Loucy (cell line): ENCODE measurements around the gene MRPL45.
"Not testable (repeated sequence)": the region's sequence is repeated elsewhere in the genome, so short reads cannot be mapped to it uniquely, and the experiment has no call there.

ENCODE experiments used
- H2AFZ ChIP-seq: fragments of 200-600 bp; sonication (generic); 2 replicates; pipeline ENCODE4 v1.6.0; 2016; ENCODE audit warnings: antibody characterized with exemption, mild to moderate bottlenecking, low read length, moderate library complexity
- H3F3A ChIP-seq: fragments of 200-600 bp; 2 replicates; pipeline ENCODE4 v1.6.0; 2016; ENCODE audit warnings: antibody characterized with exemption, low read depth, mild to moderate bottlenecking
- H3K27me3 ChIP-seq: fragments of 200-600 bp; sonication (generic); 2 replicates; pipeline ENCODE4 v1.6.1; 2014; ENCODE audit warnings: low read length, mild to moderate bottlenecking; ENCODE audit not compliant: insufficient read depth, poor library complexity, severe bottlenecking
- H3K36me3 ChIP-seq: fragments of 200-600 bp; sonication (generic); 2 replicates; pipeline ENCODE4 v1.6.1; 2016; ENCODE audit warnings: low read length; ENCODE audit not compliant: insufficient read depth
- H3K4me1 ChIP-seq: fragments of 200-600 bp; sonication (generic); 2 replicates; pipeline ENCODE4 v1.5.1; 2014; ENCODE audit warnings: low read length, mild to moderate bottlenecking; ENCODE audit not compliant: insufficient read depth, poor library complexity, severe bottlenecking
- H3K4me2 ChIP-seq: fragments of 200-600 bp; sonication (generic); 2 replicates; pipeline ENCODE4 v1.6.0; 2014; ENCODE audit warnings: antibody characterized with exemption, low read length, low read depth, mild to moderate bottlenecking; ENCODE audit not compliant: poor library complexity, severe bottlenecking
- H3K4me3 ChIP-seq: fragments of 200-600 bp; sonication (generic); 2 replicates; pipeline ENCODE4 v1.5.1; 2014; ENCODE audit warnings: low read length, mild to moderate bottlenecking, mixed read lengths; ENCODE audit not compliant: poor library complexity, severe bottlenecking
- H3K79me2 ChIP-seq: fragments of 200-600 bp; sonication (generic); 2 replicates; pipeline ENCODE4 v1.6.1; 2014; ENCODE audit warnings: low read length; ENCODE audit not compliant: insufficient read depth
- H3K9ac ChIP-seq: fragments of 200-600 bp; sonication (generic); 2 replicates; pipeline ENCODE4 v1.6.0; 2014; ENCODE audit warnings: mild to moderate bottlenecking, low read depth, low read length, moderate library complexity; ENCODE audit not compliant: poor library complexity, severe bottlenecking
- H3K9me2 ChIP-seq: fragments of 200-600 bp; sonication (generic); replicated peaks from 2 replicates; pipeline ENCODE4 v1.6.1; 2016; ENCODE audit warnings: low read depth, low read length, mixed read lengths
- H3K9me3 ChIP-seq: fragments of 200-600 bp; sonication (generic); 2 replicates; pipeline ENCODE4 v1.6.1; 2014; ENCODE audit warnings: mild to moderate bottlenecking, antibody characterized with exemption, low read length, low read depth; ENCODE audit not compliant: insufficient read depth
- H4K20me1 ChIP-seq: fragments of 200-600 bp; sonication (generic); 2 replicates; pipeline ENCODE4 v1.6.0; 2014; ENCODE audit warnings: antibody characterized with exemption, low read length, mild to moderate bottlenecking; ENCODE audit not compliant: insufficient read depth, poor library complexity, severe bottlenecking

The MRPL45 gene

DNA sequence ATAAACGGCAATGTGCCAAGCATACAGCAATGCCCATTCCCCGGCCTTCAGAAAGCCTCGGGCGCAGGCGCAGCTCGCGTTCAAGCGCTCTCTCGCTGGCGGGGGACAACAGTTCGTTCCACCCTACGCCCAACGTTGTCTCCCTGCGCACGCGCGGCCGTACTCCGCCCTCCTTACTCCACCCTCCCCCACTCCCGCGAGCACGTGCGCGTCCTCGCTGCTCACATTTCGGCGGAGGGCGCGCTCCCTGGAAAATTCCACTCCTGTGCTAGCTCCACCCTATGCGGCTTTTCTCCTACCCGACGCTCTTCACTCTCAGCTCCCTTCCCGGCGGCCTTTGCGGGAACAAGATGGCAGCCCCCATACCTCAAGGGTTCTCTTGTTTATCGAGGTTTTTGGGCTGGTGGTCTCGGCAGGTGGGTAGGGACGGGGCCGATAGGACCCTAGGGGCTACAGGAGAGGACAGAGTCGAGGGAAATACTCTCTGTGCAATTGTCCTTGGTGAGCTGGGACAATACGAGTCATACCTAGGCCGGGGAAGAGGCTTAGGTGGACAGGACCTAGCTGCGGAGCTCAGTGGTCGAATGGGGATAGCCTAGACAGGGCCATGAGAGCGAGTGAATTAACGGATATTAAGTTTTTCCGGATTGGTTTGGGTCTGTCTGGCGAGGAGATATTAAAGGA lies at the start of gene MRPL45:
MRPL45 (plus strand) TSS at position 335 of the 684 bp plus-strand sequence; CDS start at position 351, 16 bp downstream.
- H3K4me3 ChIP-seq, result peak within 1 kb of the TSS; percentile 85
- H3K9me3 ChIP-seq, H3K79me2 ChIP-seq, H3K4me1 ChIP-seq, H3K9me2 ChIP-seq, H3K36me3 ChIP-seq, H3F3A ChIP-seq, H3K27me3 ChIP-seq, H4K20me1 ChIP-seq: not testable (repeated sequence)
- H3K9ac ChIP-seq, result peak within 1 kb of the TSS; percentile 79
- H2AFZ ChIP-seq, result peak within 1 kb of the TSS; percentile 93
- peak within 1 kb of the TSS; percentile 71 for H3K4me2 ChIP-seq

DNA sequence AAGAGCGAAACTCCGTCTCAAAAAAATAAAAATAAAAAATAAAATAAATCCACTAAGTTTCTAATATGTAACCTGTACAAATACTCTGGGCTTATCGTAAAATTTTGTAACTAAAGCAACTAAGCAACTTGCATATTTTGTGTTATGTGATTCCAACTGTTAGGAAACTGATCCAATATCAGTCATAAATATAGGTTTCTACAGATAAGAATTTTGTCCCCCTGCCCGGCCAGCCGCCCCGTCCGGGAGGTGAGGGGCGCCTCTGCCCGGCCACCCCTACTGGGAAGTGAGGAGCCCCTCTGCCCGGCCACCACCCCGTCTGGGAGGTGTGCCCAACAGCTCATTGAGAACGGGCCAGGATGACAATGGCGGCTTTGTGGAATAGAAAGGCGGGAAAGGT lies 43.8 kb upstream of the MRPL45 start:
- not testable (repeated sequence) for H3K27me3 ChIP-seq, H3K36me3 ChIP-seq, H2AFZ ChIP-seq, H3K9me2 ChIP-seq, H3F3A ChIP-seq, H3K4me1 ChIP-seq, H3K4me3 ChIP-seq, H3K9me3 ChIP-seq, H4K20me1 ChIP-seq, H3K4me2 ChIP-seq, H3K9ac ChIP-seq
- H3K79me2 ChIP-seq, result peaks cover 49% of the 10 kb centered on the region

DNA sequence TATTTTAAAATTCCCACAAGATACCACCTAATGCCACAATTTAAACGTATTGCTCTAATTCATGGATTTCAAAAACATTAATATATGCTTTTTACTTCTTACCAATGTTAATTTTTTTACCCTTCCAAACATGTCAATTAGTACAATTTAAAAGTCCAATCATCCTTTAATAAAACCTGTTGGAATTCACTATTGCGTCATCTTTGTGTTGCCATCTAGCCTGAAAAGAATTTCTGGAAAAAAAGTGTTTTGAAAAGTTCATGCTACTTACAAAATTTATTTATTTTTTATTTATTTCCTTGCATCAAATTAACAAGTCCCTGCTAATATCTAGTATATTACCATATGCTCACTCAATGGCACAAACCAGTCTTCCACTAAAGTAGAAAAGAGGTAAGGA lies 42.6 kb upstream of the MRPL45 start:
- H3K79me2 ChIP-seq, result peaks cover 49% of the 10 kb centered on the region
- peak overlapping the region; percentile 81 for H3K4me2 ChIP-seq

DNA sequence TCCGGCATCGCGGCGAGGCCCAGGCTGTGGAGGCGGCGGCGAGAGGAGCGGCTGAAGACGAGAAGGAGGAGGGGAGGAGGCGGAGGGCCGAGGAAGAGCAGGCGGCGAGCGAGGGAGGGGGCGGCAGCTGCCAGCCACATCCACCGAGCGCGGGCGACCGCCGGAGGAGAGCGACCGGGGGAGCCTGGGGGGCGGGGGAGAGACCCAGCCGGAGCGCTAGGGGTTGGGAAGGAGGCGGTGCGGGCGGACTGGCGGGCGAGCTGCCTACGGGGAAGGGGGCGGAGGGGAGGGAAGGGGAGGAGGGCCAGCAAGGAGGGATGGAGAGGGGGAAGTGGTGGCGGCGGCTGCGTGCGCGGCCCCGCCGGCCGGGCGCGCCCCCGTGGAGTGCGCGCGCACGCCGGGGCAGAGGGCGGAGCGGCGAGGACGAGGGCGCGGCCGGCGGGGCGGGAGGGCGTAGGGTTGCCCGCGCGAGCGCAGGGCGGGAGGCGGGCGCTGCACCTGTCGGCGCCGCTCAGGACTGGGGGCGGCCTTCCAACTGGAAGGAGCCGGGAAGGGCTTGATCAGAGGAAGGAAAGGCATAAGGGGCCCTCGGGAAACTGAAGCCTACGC lies 39.9 kb upstream of the MRPL45 start:
- H3K9me2 ChIP-seq, H3F3A ChIP-seq, H2AFZ ChIP-seq, H3K9me3 ChIP-seq, H3K4me1 ChIP-seq, H3K36me3 ChIP-seq, H4K20me1 ChIP-seq, H3K27me3 ChIP-seq: not testable (repeated sequence)
- H3K4me2 ChIP-seq, result peak overlapping the region; percentile 51
- peaks cover 31% of the 10 kb centered on the region for H3K79me2 ChIP-seq
- H3K9ac ChIP-seq, result peak overlapping the region; percentile 64
- peak overlapping the region; percentile 65 for H3K4me3 ChIP-seq

More for the DNA sequence above, 42.6 kb upstream of the MRPL45 start:
- H2AFZ ChIP-seq, H3K36me3 ChIP-seq, H3K9me2 ChIP-seq, H3K9ac ChIP-seq, H3K4me1 ChIP-seq, H4K20me1 ChIP-seq, H3K9me3 ChIP-seq, H3F3A ChIP-seq, H3K27me3 ChIP-seq: not testable (repeated sequence)
- peak overlapping the region; percentile 89 for H3K4me3 ChIP-seq

DNA sequence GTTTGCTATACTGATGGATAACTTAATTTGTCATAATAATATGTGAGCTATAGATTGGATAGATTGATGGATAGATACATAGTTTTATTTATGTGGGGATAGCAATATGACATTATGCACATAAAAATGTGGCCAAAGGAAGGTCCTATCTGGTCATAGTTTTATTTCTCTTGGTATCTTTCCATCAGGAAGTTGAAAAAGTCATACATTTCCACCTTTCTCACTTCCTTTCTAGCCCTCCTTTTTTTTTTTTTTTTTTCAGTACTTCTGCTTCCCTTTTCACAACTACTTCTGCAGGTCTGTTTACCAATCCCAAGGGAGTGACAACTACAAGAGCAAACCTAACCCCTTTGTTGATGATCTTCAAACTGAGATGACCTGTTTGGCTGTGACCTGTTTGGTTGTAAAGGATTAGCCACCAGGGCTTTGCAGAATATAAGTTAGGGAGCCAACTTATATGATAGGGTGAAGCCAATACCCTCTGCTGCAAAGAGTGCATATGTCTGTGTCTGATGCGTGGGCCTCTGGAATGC lies 30.9 kb upstream of the MRPL45 start:
- H3K9ac ChIP-seq, H3K4me2 ChIP-seq, H2AFZ ChIP-seq, H3K9me3 ChIP-seq, H4K20me1 ChIP-seq, H3K4me3 ChIP-seq, H3K36me3 ChIP-seq, H3F3A ChIP-seq, H3K9me2 ChIP-seq, H3K27me3 ChIP-seq, H3K4me1 ChIP-seq, H3K79me2 ChIP-seq: not testable (repeated sequence)

DNA sequence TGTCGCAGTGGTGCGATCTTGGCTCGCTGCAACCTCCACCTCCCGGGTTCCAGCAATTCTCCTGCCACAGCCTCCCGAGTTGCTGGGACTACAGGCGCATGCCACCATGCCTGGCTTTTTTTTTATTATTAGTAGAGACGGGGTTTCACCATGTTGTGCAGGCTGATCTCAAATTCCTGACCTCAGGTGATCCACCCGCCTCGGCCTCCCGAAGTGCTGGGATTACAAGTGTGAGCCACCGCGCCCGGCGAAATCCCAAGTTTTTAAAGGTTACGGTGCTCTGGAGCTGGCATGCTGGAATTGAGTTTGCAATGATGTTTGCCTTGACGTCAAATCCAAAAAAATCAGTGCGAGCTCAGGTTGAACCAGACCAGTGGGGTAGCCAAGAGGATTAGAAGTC lies 30.4 kb upstream of the MRPL45 start:
- not testable (repeated sequence) for H3K9me3 ChIP-seq, H3K4me2 ChIP-seq, H3K79me2 ChIP-seq, H3K4me1 ChIP-seq, H3K4me3 ChIP-seq, H3K9me2 ChIP-seq, H3K36me3 ChIP-seq, H3F3A ChIP-seq, H3K27me3 ChIP-seq, H2AFZ ChIP-seq, H4K20me1 ChIP-seq, H3K9ac ChIP-seq

DNA sequence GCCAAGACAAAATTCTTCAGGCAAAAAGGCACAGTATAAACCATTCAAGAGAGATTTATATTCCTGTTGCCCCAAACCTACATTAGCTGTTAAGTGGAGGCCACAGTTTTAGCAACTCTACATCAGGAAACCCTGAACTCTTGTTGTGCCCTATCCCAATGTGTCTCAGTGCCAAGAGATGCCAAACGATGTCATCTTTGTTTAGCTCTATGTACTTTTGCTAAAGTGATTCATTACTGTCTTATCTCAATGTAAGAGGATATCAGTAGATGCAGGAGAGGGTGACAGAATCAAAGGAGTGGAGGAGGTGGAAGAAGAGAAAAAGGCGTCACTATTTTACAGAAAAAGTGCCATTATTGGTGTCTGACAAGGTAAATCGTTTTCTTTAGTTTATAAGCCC lies 28.8 kb upstream of the MRPL45 start:
- not testable (repeated sequence) for H2AFZ ChIP-seq, H3K36me3 ChIP-seq, H3F3A ChIP-seq, H3K9me2 ChIP-seq, H3K79me2 ChIP-seq, H3K9me3 ChIP-seq, H3K4me2 ChIP-seq, H3K4me3 ChIP-seq, H3K9ac ChIP-seq, H3K4me1 ChIP-seq, H4K20me1 ChIP-seq, H3K27me3 ChIP-seq
